HG03097 (cell line): ENCODE measurements around the gene GRK7.
"Not testable (repeated sequence)": the region's sequence is repeated elsewhere in the genome, so short reads cannot be mapped to it uniquely, and the experiment has no call there.

Experiments used
- ATAC-seq: cut with Tn5 transposase; IDR thresholded peaks from one replicate; pipeline ENCODE4 v1.9.1; 2021; ENCODE audit not compliant: unreplicated experiment, low FRiP score

The GRK7 gene

DNA sequence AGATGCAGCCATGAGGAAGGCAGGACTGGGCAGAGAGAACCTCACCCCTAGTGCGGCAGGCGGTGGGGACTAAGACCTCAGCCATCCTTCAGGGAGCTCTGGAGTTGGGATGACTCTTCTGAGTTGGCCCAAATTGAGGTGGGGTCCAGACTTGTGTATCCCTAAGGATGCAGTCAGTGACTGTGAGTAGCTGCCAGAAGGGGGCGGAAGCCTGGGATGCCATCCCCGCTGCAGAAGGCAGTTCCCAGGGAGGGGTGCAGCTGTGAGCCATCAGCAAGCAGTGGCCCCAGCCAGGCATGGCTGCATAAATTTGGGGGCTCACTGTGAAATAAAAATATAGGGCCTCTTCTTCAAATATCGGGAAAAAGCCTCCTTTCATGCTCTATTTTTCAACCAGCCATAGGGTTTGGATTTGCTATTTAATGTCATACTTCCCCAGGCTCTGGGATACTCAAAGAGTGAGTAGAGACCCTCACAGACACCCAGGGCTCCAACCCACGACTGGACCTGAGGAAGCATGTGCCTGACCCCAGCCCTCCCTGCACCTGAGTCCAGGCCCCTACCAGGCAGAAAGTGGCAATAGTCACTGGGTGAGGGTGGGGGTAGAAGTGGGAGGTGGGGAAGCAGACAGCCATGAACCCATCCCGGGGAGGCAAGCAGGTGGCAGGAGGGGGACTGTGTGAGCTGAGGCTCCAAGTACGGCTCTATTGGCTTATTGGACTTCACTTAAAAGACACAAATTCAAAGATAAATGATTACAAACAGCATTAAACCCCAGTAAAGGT lies 30.5 kb downstream of the GRK7 start:
- ATAC-seq, result no peak

GRCh38 chr3:141795276-141795675 lies 32.1 kb downstream of the GRK7 start:
- no peak for ATAC-seq

DNA sequence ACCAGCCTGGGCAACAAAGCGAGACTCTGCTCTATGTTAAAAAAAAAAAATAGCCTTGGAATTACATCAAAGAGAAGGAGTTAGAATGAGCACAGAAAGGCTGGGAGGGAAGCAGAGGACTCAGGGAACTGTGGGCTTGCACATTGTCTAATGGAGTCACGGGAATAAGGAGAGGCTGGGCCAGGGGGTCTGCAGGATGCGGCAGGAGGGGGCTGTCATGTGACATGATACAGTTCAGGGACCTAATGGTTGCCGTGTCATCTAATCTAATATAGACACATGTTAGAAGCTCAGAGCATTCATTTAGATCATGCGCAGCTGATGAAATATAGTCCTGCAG lies 32.5 kb downstream of the GRK7 start:
- ATAC-seq, result no peak

- peak; percentile 90 for ATAC-seq
Measured at GRCh38 chr3:141796081-141796888, 33.1 kb downstream of the GRK7 start.

DNA sequence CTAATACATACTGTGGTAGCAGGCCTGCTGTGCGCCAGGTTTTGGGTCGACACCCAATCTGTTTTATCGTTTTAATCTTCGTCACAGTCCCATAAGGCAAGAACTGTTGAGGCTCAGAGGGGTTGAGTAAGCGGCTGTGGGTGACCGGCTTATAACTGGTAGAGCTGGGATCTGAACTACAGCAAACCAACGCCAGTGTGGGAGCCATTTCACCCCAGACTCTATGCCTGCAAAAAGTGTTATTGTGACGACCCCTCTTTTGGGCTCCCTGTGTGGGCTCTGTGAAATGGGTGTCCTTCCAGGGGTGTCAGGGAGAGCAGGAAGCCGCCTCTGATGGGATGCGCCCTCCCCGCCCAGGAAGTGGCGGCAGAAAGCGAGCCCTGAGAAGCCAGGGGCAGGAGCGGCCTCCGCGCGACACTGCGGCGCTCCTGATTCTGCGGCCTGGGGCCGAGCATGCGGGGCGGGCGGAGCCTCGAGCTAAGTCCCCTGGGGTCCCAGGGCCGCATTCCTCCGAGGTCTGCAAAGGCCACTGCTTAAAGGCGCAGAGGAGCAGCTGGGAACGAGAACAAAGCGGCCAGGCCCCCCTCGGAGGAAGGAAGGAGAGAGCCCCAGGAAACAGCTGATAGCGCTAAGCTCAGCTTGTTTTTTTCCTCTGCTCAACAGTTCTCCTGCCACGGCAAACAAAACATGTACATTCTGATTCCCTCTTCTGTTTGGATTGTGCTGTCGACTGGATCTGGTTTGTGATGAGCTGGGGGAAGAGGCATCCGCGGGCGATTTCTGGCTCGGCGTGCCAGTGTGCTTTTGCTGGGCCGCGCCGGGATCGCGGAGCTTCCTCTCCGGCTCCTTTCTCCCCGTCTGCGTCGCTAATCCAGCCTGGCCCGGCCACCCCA lies 33.9 kb downstream of the GRK7 start:
- no peak for ATAC-seq

DNA sequence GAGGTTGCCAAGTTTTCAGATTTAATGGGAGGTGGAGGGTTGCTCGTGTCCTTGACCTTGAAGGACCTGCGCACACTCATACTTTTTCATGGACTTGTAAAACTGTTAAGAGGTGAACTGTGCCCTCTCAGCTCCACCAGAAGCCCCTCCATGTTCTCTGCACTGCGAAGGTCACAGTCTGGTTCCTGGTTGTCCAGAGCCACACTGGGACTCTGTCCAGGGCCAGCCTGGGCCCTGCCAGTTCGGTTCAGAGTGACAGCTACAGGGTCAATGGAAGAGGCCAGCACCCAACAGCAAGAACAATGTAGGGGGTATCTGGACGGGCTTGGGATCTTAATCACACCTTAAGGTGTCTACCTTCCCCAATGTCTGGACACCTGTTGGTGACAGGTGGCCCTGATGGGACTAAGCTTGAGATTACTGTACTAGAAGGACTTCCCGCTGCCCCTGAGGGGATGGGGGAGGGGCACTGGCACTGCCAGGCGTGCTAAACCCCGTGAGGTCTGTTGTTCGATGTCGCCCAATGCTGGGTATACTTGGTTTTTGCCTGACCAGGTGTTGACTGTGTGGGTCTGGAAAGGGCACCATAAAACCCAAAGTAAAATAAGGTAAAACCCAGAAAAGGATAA lies 34.7 kb downstream of the GRK7 start:
- no peak for ATAC-seq

GRCh38 chr3:141798448-141798845 lies 35.2 kb downstream of the GRK7 start:
- no peak for ATAC-seq

GRCh38 chr3:141802316-141803077 lies 39.3 kb downstream of the GRK7 start:
- no peak for ATAC-seq

DNA sequence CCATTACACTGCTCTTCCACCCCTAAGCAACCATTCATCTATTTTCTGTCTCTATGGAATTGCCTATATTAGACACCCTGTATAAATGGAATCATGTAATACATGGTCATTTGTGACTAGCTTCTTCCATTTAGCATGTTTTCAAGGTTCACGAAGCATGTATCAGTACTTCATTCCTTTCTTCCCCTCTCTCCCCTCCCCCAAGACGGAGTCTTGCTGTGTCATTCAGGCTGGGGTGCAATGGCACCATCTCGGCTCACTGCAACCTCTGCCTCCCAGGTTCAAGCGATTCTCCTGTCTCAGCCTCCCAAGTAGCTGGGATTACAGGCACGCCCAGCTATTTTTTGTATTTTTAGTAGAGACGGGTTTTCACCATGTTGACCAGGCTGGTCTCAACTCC lies 40.3 kb downstream of the GRK7 start:
- ATAC-seq, result not testable (repeated sequence)

- no peak for ATAC-seq
Measured at GRCh38 chr3:141804447-141804777, 41.2 kb downstream of the GRK7 start.

DNA sequence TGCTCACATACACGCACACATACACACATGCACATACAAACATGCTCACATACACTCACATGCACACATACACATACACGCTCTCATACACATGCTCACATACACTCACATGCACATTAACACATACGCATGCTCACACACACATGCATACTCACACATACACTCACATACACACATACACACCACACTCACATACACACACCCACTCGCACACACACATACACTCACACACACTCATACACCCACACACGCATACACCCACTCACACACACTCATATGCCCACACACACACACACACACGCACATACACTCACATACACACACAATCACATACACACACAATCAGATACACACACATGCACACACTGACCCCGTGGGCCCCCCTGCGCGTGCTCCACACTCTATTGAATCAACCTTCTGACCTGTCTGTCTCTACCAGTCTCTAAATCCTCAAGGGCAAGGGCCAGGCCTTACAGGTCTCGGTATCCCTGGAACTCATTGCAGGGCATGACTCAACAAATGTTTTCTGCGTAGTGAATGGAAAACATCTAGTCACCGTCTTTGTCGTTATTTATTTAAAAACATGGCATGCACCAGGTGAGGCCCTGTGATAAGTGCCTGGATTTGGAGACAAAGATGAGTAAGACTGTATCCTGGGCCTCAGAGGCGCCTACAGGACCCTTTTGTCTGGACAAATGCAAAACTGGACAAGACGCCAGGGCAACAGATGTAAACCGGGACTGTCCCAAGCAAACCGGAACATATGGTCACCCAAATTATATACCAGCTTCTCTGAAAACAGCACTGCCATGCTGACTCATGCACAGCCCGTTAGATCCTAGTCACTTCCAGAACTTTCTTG lies 41.8 kb downstream of the GRK7 start:
- no peak for ATAC-seq

GRCh38 chr3:141807277-141808033 lies 44.2 kb downstream of the GRK7 start:
- no peak for ATAC-seq

DNA sequence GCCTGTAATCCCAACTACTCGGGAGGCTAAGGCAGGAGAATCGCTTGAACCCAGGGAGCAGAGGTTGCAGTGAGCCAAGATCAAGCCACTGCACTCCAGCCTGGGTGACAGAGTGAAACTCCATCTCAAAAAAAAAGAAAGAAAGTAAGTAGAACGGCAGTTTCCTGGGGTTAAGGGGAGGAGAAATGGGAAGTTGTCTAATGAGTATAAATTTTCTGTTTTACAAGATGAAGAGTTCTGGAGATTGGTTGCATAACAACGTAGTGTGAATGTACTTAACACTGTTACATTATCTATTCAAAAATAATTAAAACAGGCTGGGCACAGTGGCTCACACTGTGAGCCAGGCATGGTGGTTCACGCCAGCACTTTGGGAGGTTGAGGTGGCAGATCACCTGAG lies 45.4 kb downstream of the GRK7 start:
- no peak for ATAC-seq

DNA sequence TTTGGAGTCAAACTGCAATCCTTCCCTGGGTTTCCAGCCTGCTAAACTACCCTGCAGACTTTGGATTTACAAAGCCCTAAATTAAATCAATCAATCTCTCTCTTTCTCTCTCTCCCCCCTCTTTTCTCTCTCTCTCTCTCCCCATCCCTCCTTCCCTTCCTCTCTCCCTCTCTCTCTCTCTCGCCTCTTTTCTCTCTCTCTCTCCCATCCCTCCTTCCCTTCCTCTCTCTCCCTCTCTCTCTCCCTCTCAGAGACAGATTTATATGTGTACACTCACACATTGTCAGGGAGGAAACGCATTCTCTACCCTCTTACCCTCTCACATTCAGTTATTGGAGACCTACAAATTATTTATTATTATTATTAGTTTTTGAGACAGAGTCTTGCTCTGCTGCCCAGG lies 47.0 kb downstream of the GRK7 start:
- no peak for ATAC-seq

GRCh38 chr3:141811348-141811747 lies 48.1 kb downstream of the GRK7 start:
- ATAC-seq, result no peak

- ATAC-seq, result no peak
Measured at GRCh38 chr3:141812084-141812483, 48.9 kb downstream of the GRK7 start.

- no peak for ATAC-seq
Measured at GRCh38 chr3:141812586-141812985, 49.4 kb downstream of the GRK7 start.
